Retinal pigment epithelial cell (primary cell): ENCODE data around the gene LCAT.

Source experiments
- DNase-seq: peaks from one replicate; pipeline ENCODE4 v3.0.0-alpha.2; 2010; ENCODE audit warnings: low read depth
- H3K4me3 ChIP-seq: 2 replicates; pipeline ENCODE4 v1.5.1; 2011; ENCODE audit warnings: mild to moderate bottlenecking, low read length, control low read depth, moderate library complexity
- CTCF ChIP-seq: conservative IDR thresholded peaks from 2 replicates; pipeline ENCODE4 v1.5.1; 2011; ENCODE audit warnings: low read depth, low read length, control low read depth, inconsistent platforms

LCAT gene

GRCh38 chr16:67944690-67945391 lies 921 bp upstream of the LCAT start:
- no peak overlapping the region for H3K4me3 ChIP-seq
- DNase-seq = no peak
- TF ChIP-seq CTCF = no peak

GRCh38 chr16:67943256-67943618 lies 683 bp downstream of the LCAT start:
- no peak overlapping the region for H3K4me3 ChIP-seq
- TF ChIP-seq CTCF = no peak
- DNase-seq = no peak

GRCh38 chr16:67942510-67943255 lies 1.2 kb downstream of the LCAT start:
- H3K4me3 ChIP-seq = no peak overlapping the region
- no peak for TF ChIP-seq CTCF
- DNase-seq = no peak

- H3K4me3 ChIP-seq = no peak overlapping the region
- peak; percentile 74 for TF ChIP-seq CTCF
- no peak for DNase-seq
Measured at GRCh38 chr16:67942200-67942509, 1.8 kb downstream of the LCAT start.

GRCh38 chr16:67941469-67942199 lies 2.3 kb downstream of the LCAT start:
- H3K4me3 ChIP-seq = no peak overlapping the region
- no peak for DNase-seq
- no peak for TF ChIP-seq CTCF

- DNase-seq = no peak
- TF ChIP-seq CTCF = no peak
- no peak overlapping the region for H3K4me3 ChIP-seq
Measured at GRCh38 chr16:67940446-67941089, 3.4 kb downstream of the LCAT start.
